ENCODE measurements around the gene PRKAR1A. TPM values are rescaled to one million over a fixed set of nuclear protein-coding genes. Genes with fewer than 3 reads are reported as not detected.

The PRKAR1A gene
- total RNA-seq, 1 donor from 2014 or later = 572 TPM

Other genes starting within 250 kb of the PRKAR1A start
- 1.5 TPM in 2 replicates for gene SLC16A6, start 221.3 kb upstream of the PRKAR1A start, total RNA-seq
- gene ARSG, start 220.9 kb upstream of the PRKAR1A start, total RNA-seq = 3.7 and 5.1 TPM in 2 replicates
- 60.2 and 65.5 TPM in 2 replicates for gene WIPI1, start 54.9 kb upstream of the PRKAR1A start, total RNA-seq
- not detected in 2 replicates for gene FAM20A, start 88.9 kb downstream of the PRKAR1A start, total RNA-seq

Measured in dermis blood vessel endothelial cell (primary cell).